C1 segment of cervical spinal cord (tissue), 14 donors: Measurements from ENCODE around the gene FMO1.
"Not testable (repeated sequence)": the region's sequence is repeated elsewhere in the genome, so short reads cannot be mapped to it uniquely, and the experiment has no call there.

Source experiments
- DNase-seq, 14 donors: peaks; one replicate each; lab custom pipeline; 2025; lab: John Stamatoyannopoulos, UW

FMO1 gene

DNA sequence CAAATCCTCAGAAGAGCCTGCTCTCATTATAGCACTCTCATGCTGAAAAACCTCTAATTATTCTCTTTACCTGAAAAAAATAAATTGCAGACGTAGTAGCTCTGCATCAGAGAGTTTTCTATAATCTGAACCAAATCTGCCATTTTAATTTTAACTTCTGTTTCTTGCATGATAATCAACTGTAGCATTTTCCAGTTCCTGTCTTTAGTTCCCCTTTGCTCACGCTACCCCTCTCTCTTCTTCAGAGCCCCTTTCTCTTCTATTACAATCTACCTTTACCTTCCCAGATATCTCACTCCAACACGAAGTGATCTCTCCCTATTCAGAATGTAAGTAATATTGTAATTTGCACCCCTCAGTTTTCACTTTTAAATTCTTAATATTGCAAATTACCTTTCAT lies 31.4 kb downstream of the FMO1 start:
- no peak for DNase-seq

DNA sequence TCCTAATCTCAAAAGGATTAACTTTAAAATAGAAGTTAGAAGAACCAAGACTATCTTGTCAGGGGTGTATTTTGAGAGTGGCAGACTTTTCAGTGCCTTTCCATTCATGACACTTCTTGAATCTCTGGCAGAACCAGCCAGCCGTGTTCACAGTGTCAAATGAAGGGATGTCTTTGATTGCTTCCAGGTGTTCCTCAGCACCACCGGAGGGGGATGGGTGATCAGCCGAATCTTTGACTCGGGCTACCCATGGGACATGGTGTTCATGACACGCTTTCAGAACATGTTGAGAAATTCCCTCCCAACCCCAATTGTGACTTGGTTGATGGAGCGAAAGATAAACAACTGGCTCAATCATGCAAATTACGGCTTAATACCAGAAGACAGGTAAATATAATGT lies 32.3 kb downstream of the FMO1 start:
- DNase-seq: no peak

DNA sequence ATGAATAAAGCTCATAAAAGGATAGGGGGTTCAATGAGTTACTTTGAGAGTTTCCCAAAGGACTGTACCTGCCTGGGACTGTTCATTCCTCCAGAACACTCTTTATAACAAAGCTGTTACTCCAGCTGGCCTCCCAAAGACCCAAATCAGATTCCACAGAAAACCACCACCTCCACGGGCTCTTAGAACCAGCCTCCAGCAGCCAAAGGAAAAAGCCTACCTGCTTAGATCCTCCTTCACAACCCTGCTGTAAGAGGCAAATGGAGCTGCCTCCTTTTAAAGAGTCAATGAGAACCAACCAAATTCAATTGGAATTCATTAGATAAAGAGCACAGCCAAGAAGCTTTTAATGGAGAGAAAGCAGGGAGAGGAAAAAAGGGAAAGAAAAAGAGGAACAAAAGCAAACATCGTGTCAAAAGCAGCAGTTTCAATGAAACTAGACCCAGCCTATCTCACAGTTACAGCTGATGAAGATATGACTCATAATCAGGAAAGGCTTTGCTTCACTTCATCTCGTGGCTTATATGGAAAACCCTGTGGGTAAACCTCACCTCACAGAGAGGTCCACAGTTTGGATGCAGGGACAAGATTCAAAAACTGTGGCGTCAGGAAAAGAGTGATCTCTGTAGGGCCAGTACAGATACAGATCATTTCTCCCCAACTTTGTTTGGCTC lies 37.9 kb downstream of the FMO1 start:
- DNase-seq: no peak

DNA sequence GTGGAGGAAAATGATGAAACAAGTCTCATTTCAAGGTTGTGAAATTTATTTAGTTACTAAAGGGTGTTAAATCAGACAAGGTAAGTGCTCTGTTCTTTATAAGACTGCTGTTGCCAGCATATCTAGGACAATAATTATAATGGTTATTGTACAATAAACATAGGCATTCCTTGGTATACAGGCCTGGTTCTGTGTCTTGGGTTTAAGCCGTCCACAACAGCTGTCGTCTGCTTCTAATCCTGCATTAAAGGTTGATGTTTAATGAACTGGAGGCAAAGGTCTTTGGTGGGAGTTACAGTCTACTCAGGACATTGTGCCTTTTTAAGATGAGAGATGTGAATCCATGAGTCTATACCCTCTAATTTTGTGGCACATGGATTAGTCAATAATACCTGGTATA lies 42.3 kb downstream of the FMO1 start:
- no peak for DNase-seq

DNA sequence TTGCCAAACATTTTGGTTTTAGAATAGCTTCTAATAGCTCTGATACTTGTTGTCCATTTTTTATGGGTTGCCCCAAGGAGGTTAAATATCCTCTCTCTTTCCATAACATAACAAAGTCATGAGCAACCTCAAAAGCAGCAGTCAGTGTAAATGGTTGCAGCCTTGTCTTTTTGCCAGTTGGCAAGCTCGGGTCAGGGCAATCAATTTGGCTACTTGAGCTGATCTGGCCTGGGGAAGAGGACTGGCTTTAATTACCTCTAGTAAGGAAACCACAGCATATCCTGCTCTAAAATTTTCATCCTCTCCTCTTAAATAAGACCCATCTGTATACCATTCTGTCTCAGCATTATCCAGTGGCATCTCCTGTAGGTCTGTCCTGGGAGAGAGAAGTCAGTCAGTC lies 44.5 kb downstream of the FMO1 start:
- DNase-seq: no peak

DNA sequence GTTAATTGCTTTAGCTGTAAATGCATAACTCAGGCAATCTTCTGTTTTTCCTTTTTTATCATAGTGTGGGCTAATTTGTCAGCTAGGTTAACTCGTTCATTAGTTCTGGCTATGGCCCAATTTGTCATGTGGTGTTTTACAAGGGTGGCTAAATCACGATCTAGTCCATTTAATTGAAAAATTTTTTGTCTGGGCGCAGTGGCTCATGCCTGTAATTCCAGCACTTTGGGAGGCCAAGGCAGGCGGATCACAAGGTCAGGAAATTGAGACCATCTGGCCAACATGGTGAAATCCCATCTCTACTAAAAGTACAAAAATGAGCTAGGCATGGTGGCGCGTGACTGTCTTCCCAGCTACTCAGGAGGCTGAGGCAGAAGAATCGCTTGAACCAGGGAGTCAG lies 47.1 kb downstream of the FMO1 start:
- not testable (repeated sequence) for DNase-seq

DNA sequence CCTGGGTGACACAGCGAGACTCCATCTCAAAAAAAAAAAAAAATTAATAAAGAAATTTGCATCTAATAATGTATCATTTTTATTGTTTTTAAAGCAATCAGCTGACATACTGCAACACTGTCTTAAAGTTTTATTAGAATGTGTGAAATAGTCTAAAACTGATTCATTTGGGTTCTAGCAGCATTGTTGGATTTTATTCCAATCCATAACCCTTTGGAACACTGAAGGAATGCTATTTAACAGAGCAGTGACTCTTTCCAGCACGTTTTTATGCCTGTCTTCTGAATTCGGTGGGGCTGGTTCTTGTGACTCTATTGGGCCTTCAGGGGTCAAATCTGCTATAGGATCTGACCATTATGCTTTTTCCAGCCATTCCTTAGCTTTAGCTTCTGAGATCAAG lies 47.5 kb downstream of the FMO1 start:
- no peak for DNase-seq

DNA sequence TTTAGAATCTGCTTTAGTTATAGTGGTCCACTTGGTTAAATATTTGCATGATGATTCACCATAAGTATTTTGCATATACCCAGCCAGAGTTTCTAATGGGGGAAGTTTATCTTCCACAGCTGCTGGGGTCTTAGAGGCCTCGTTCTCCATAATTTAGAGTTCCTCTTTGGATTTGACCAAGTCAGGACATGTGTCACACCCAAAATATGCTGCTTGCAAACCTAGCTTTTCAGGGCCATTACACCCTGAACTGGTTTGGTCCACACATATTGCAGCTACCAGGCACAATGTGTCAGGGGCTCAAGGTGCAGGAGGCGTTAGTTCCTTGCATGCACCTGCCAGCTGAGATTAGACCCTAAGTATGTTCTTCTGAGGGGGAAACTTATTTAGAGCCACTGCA lies 48.6 kb downstream of the FMO1 start:
- no peak for DNase-seq

DNA sequence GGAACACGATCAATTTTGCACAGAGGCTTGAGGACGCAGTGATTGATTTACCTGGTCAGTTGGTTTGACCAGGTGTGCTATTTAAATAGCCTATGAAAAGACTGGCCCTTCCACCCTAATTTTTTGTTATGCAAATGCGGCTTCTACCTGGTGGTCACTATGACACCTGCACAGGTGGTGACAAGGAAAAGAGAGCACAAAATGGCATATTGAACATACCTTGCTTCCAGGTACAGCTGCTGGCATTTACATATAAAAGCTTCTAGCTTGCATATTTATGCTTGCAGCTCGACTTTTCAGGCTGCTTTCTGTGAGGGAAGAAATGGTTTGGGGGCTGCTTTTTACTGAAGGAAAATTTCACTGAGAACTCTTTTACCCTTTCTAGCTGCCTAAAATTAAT lies 50.4 kb downstream of the FMO1 start:
- DNase-seq: no peak

DNA sequence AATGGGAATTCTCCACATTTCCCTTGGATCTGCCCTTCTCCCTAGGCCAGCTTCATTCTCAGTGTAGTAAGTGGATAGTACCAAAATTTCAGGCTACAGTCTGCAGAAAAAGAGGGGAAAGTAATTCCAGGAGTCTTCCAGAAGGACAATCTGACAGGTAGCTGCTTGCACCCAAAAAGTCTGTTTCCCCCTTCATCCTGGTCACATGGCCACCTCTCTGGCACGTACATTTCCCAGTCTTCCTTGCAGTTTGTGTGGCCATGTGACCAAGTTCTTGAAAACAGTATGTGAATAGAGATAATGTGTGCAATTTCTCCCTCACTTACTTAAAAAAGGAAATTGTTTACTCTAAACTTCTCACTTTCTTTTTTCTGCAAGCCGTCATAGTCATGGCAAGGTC lies 51.0 kb downstream of the FMO1 start:
- no peak for DNase-seq

DNA sequence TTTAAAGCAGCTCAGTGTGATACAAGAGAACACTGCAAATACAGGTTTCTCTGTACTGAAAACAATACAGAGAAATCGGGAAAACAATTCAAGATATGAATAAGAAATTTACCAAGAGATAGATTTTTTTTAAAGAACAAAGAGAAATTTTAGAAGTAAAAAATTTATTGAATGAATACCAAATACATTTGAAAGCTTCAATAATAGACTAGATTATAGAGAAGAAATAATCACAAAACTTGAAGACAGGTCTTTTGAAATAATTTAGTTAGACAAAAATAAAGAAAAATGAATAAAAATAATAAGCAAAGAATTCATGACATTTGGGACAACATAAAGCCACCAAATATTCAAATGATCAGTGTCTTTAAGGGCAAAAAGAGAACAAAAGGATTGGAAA lies 52.1 kb downstream of the FMO1 start:
- DNase-seq: no peak

DNA sequence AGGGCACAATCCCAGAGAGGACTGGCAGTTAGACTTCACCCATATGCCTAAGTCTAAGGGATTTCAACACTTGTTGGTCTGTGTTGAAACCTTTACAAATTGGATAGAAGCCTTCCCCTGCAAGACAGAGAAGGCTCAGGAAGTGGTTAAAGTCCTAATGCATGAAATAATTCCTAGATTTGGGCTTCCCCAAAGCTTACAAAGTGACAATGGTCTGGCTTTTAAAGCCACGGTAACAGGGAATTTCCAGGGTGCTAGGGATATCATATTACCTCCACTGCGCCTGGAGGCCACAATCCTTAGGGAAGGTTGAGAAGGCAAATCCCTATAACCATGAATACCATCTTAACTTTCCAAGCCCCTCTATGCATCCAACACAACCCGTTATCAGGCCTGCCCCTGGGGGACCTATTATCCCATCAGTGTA lies 62.4 kb downstream of the FMO1 start:
- no peak for DNase-seq

DNA sequence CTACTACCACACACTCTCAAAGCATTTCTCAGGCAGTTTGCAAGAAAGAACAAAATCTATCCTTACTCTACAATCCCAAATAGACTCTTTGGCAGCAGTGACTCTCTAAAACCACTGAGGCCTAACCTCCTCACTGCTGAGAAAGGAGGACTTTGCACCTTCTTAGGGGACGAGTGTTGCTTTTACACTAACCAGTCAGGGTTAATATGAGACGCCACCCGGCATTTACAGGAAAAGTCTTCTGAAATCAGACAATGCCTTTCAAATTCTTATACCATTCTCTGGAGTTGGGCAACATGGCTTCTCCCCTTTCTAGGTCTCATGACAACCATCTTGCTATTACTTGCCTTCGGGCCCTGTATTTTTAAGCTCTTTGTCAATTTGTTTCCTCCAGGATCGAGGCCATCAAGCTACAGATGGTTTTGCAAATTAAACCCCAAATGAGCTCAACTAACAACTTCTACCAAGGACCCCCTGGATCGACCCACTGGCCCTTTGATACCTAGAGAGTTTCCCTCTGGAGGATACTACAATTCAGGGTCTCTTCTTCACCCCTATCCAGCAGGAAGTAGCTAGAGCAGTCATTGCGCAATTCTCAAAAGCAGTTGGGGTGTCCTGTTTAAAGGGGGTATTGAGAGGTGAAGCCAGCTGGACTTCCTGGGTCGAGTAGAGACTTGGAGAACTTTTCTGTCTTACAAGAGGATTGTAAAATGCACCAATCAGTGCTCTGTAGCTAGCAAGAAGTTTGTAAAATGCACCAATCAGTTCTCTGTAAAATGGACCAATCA lies 63.7 kb downstream of the FMO1 start:
- no peak for DNase-seq

DNA sequence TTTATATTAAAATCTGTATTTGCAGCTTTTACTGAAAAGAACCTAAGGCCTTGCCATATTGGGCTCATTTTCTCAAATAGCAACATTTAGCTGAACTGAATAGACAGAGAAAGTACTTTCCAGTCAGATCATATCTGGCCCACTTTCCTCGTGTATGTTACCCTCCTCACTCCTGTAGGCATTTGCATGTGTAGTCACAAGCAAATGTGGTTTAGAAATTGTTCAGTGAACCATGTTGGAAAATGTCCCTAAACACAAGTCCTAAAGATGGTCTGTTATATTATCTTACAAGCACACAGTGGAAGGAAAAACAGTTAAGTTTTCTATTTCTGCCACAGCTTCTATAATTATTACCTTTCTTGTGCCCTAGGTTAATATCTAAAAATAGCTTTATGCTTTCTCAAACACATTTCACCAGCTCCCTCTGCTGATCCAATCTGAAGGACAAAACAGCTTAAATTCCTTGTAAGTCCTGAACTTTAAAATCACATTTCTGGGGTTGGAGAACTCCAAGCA lies 65.1 kb downstream of the FMO1 start:
- no peak for DNase-seq

DNA sequence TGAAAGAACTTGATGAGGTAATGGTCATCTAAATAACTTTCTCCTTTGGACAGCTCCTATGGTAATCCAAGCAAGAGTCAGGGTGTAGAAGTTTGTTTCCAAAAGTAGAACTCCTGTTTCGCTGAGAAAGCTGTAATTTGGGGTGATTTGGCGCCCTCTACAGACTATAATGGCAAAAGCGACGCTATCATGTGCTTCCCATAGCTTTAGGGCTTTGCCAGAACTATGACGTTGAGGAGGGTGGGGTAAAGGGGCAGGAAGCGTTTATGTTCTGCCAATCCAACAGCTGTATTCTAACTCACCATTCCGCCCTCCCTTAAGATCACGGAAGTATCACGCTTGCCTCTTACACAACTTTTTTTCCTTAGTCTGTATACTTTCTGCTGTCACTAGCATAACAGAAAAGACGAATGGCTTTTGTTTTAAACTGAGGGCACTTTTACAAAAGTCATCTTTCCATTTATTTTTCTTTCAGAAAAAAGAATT lies 65.6 kb downstream of the FMO1 start, which contains the start of gene FMO4:
FMO4 (plus strand) TSS at position 349 of the 486 bp plus-strand sequence. CDS start 5,643 bp downstream, outside the sequence.
- peak; percentile 3 to 88 (median 74) for DNase-seq

DNA sequence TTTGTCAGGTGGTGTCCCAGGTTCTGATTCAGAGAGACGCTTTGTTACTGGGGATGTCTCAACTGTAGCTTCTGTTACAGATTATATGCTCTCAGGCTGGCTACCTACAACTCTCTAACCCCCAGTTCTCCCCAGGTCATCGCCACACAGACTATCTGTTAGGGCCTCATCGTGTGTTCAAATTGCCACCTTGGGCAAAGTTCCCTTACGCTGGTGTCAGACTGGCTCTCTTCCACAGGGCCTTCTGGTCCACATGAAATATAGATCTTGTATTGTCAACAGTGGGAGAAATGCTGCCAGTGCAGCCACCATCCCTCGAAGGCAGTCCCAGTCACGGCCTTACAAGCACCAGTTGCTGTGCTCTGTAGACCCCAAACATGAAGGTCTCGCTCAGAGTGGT lies 81.0 kb downstream of the FMO1 start:
- DNase-seq: no peak

DNA sequence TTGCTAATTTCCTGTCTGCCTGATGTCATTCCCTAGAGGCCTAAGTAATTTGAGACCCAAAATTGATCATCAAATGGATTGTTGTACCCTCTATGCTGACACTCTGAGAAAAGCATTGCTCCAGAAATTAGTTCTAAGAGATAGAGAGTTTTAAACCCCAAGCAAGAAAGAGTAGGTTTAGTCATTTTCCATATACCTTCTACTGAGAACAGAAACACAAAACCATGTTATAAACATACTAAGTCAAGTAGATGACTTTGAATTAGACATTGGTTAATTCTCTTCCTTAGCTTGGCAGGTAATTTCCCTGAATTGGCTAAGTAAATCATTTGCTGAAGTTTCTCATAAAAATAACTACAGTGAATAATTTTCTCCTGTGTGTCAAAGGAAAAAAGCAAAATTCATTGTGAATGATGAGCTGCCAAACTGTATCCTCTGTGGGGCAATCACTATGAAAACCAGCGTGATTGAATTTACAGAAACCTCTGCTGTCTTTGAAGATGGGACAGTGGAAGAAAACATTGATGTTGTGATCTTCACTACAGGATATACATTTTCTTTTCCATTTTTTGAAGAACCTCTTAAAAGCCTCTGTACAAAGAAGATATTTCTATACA lies 85.8 kb downstream of the FMO1 start:
- no peak for DNase-seq
